Progenitor cell of endocrine pancreas (in vitro differentiated cells): ENCODE results near the gene HSPB6. TPM values are rescaled to one million over a fixed set of nuclear protein-coding genes. Genes with fewer than 3 reads are reported as not detected.

Experiments used
- DNase-seq: peaks from one replicate; pipeline ENCODE4 v3.0.0; 2021; ENCODE audit warnings: low spot score; ENCODE audit not compliant: unreplicated experiment
- H3K27ac Mint-ChIP-seq: 2 replicates; pipeline ENCODE4 v1.8.0; 2021; ENCODE audit warnings: mild to moderate bottlenecking, moderate library complexity, mixed read lengths
- H3K27me3 Mint-ChIP-seq: 2 replicates; pipeline ENCODE4 v1.8.0; 2021; ENCODE audit warnings: mixed read lengths
- H3K36me3 Mint-ChIP-seq: 2 replicates; pipeline ENCODE4 v1.8.0; 2022; ENCODE audit warnings: mixed read lengths; ENCODE audit not compliant: insufficient read depth
- H3K4me1 Mint-ChIP-seq: 2 replicates; pipeline ENCODE4 v1.8.0; 2021; ENCODE audit warnings: low read depth, mixed read lengths
- H3K4me3 Mint-ChIP-seq: 2 replicates; pipeline ENCODE4 v1.8.0; 2021; ENCODE audit warnings: low read depth, mild to moderate bottlenecking, moderate library complexity, mixed read lengths
- H3K9me3 Mint-ChIP-seq: 2 replicates; pipeline ENCODE4 v1.8.0; 2021; ENCODE audit warnings: low read depth, mixed read lengths
- CTCF ChIP-seq: fragments of 200-600 bp; sonication (generic); IDR thresholded peaks from one replicate; pipeline ENCODE4 v1.5.0; 2021; ENCODE audit warnings: antibody characterized with exemption, mild to moderate bottlenecking; ENCODE audit not compliant: unreplicated experiment
- total RNA-seq: library from RNA; stranded (reverse); gene quantifications from 2 replicates; pipeline ENCODE4 v1.2.1, GENCODE V29; 2021

HSPB6 gene
- total RNA-seq, 1 donor from 2014 or later: not detected

GRCh38 chr19:35759697-35760096, 2.9 kb upstream of the HSPB6 start:
- Mint-ChIP-seq H3K4me1 (peaks cover 12% of the 10 kb centered on the region), H3K36me3 (peaks cover 13% of the 10 kb centered on the region), H3K9me3 (no peaks in the 10 kb centered on the region), H3K27ac (peak overlapping the region; percentile 74), H3K27me3 (peaks cover 13% of the 10 kb centered on the region), H3K4me3 (peak overlapping the region; percentile 94)
- no peak for TF ChIP-seq CTCF
- DNase-seq: no peak

- DNase-seq: peak; percentile 97
- Mint-ChIP-seq H3K36me3 (peaks cover 17% of the 10 kb centered on the region), H3K4me3 (peak within 1 kb of the TSS; percentile 94), H3K4me1 (peaks cover 12% of the 10 kb centered on the region), H3K27me3 (peaks cover 20% of the 10 kb centered on the region), H3K9me3 (no peaks in the 10 kb centered on the region), H3K27ac (peak within 1 kb of the TSS; percentile 91)
- no peak for TF ChIP-seq CTCF
Measured at GRCh38 chr19:35757749-35758608, 1.1 kb upstream of the HSPB6 start, which contains the start of gene PROSER3. PROSER3 (plus strand) TSS chr19:35758176; CDS start chr19:35758216, 40 bp downstream.

- Mint-ChIP-seq H3K9me3 (no peaks in the 10 kb centered on the region), H3K4me3 (peak overlapping the region; percentile 94), H3K27ac (peak overlapping the region; percentile 91), H3K36me3 (peaks cover 17% of the 10 kb centered on the region), H3K4me1 (peaks cover 12% of the 10 kb centered on the region), H3K27me3 (peaks cover 20% of the 10 kb centered on the region)
- no peak for DNase-seq
- TF ChIP-seq CTCF: no peak
Measured at GRCh38 chr19:35757231-35757748, 461 bp upstream of the HSPB6 start.

GRCh38 chr19:35755550-35756376, 1.1 kb downstream of the HSPB6 start:
- Mint-ChIP-seq H3K27me3 (peaks cover 20% of the 10 kb centered on the region), H3K36me3 (peaks cover 13% of the 10 kb centered on the region), H3K4me3 (peak overlapping the region; percentile 34), H3K4me1 (peaks cover 12% of the 10 kb centered on the region), H3K27ac (peak overlapping the region; percentile 6), H3K9me3 (no peaks in the 10 kb centered on the region)
- DNase-seq: no peak
- no peak for TF ChIP-seq CTCF

- H3K9me3 Mint-ChIP-seq: no peaks in the 10 kb centered on the region
- peaks cover 13% of the 10 kb centered on the region for H3K36me3 Mint-ChIP-seq
- H3K4me1 Mint-ChIP-seq: peaks cover 12% of the 10 kb centered on the region
- peaks cover 20% of the 10 kb centered on the region for H3K27me3 Mint-ChIP-seq
- H3K4me3 Mint-ChIP-seq: no peak overlapping the region
- no peak for TF ChIP-seq CTCF
- H3K27ac Mint-ChIP-seq: no peak overlapping the region
- DNase-seq: no peak
Measured at GRCh38 chr19:35755131-35755549, 1.7 kb downstream of the HSPB6 start.
